SU-DHL-6 (cell line): ENCODE measurements around the gene CRYBA1.
A peak's percentile ranks its signal among the peaks of the same experiment; 100 is the strongest.

Experiments used
- CTCF ChIP-seq: fragments of 200-600 bp; sonication (generic); IDR thresholded peaks from one replicate; pipeline ENCODE4 v1.5.1; 2017; ENCODE audit warnings: antibody characterized with exemption, mild to moderate bottlenecking, low read length, moderate library complexity; ENCODE audit not compliant: insufficient read depth, poor library complexity, severe bottlenecking
- EZH2phosphoT487 ChIP-seq: fragments of 200-600 bp; sonication (generic), shearing (Covaris generic); conservative IDR thresholded peaks from 2 replicates; pipeline ENCODE4 v1.6.1; 2018; ENCODE audit warnings: mild to moderate bottlenecking, antibody characterized with exemption, low read length, moderate library complexity, mixed read lengths

DNA sequence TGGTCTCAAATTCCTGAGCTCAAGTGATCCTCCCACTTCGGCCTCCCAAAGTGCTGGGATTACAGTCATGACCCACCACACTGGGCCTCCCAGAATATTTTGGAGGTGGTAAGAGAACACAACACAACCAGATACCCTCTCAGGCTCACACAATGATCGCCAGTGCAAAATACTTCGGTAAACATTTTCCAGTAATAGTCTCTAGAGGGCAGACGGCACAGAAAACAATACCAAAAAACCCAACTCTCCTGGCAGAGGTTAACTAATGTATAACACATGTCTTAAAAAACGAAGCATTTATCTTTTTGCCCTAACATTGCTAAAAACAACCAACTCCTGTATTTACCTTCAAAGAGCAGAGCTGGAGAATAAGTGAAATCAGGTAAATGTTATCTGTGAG, 36.8 kb downstream of the CRYBA1 start:
- peak; percentile 12 for TF ChIP-seq CTCF
- TF ChIP-seq EZH2phosphoT487 = no peak
